AG20443 (cell line): ENCODE measurements around the gene CPHXL2.

Experiments used
- DNase-seq: peaks from one replicate; pipeline ENCODE4 v3.0.0; 2012; ENCODE audit warnings: low spot score, mixed read lengths

The CPHXL2 gene

DNA sequence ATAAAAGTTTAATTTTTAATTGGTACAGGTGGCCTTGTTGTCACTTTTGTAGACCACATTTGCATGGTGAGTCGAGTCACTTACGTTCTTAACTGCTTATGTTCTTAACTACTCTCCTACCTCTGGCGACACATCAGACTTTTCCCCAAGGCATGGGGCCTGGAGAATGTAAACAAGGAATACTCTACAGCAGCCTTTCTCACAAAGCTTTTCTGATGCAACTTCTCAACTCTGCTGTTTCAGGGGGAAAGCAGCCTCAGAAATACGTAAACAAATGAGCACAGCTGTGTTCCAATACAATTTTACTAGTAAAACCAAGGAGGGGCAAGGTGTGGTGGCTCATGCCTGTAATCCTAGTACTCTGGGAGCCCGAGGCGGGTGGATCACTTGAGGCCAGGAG, 36.2 kb downstream of the CPHXL2 start:
- DNase-seq: no peak

DNA sequence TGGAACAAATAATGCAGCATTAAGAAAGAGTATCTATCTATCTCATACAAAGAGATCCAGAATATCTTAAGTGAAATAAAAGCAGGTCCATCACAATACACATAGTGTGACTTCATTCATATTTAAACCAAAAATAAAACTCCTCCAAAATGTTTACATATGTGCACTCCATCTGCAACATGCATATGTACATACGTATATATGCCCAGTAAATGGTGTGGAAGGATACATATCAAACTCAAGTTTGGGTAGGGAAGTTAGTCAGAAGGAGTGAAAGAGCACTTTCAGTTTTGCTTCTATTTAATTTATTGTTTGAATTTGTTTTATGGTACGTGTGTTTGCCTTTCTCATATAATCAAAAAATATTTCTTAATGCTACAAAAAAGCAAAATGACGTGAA, 41.8 kb downstream of the CPHXL2 start:
- no peak for DNase-seq

DNA sequence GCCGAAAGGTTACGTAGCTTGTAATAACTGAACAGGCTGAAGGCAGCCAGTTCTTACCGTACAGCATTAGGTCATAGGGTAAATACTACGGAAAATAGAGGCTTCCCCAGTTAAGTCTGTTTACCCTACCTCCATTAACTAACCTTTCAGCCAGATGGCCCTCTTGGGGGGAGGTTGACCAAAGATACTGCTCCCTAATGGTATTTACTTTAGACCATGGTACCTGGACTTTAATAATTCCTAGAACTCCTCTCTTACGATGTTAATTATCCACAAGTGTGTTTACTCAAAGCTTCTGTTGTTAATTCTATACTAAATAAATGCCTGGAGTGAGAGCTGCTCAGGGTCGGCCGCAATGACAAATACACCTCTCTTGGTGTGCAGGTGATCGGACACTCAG, 44.0 kb downstream of the CPHXL2 start:
- no peak for DNase-seq

DNA sequence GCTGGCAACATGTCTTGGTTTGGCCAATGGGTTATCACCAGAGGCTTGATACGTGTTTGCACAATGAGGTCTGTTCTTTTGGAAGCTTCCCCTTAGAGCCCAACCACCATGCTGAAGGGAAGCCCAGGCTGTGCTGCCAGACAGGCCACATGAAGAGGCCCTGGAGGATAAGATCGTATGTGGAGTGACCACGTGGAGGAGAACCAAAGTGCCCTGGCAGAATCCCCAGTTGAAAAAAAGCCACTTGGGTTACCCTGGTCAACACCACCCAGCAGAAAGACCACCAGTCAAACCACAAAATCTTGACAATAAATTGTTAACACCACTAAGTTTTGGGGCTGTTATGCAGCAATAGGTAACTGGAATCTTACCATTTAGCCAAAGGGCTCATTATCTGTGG, 46.8 kb downstream of the CPHXL2 start:
- no peak for DNase-seq

DNA sequence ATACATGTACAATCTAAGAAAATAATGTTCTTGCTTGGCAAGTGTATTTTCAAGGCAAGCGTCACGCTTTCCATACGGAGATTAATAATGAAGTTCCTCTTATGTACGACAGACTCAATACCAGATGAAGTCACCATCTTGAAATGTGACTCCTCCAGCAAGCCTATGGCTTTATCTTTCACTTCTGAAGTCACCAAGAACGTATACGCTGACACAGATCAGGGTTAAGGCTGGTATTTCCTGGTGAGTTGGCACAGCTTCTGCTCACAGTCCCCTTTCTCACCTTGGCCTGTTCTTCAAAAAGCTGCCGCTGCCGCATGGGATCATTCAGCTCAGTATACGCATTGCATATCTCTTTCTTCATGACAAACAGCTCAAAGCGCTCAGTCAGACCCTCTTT, 47.7 kb downstream of the CPHXL2 start:
- DNase-seq: no peak

DNA sequence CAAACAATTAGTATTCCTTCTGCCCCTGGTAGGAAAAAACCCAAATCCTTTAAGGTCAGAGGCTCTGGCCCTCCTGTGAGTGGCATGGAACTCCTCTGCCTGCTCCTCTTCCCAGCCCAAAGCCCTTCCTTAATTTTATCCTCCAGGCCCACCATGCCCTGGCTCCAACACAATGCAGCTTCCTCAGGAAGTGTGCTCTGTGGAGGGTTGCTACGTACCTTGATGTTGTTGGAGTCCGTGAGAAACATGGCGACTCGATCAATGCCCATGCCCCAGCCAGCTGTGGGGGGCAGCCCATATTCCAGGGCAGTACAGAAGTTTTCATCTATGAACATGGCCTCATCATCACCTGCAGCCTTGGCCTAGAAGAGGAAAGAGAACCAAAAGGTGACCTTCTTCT, 48.5 kb downstream of the CPHXL2 start:
- no peak for DNase-seq

DNA sequence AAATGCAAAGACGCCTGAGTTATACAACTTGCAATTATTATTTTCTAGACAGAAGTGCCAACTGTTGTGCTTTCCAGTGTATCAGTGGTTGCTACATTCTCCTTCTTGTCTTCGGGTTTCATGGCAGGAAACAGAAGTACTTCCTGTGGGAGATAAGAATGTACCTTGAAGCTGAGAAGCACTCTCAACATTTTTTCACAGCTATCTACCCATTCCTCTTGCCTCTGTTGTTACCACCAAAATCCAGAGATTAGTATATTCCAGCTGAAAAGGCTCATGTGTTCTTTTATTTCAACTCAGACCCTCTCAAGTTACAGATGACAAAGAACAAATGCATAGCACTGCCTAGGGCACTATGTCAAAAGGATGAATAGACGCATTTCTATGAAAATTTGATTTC, 49.0 kb downstream of the CPHXL2 start:
- no peak for DNase-seq

DNA sequence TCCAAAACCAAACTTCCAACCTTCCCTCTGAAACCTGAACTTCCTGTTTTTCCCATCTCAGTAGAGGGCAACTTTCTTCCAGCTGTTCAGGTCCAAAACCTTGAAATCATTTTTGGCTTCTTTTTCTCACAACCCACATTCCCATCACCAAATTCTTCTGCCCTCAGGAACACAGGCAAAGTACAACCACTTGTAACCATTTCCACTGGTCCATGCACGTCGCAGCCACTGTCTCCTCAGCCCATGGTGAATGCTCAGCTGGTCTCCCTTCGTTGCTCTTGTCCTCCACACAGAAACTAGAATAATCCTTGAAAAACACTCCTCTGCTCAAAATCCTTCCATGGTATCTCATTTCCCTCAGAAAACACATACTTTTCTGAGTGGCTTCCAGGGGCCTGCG, 50.0 kb downstream of the CPHXL2 start:
- DNase-seq: no peak

DNA sequence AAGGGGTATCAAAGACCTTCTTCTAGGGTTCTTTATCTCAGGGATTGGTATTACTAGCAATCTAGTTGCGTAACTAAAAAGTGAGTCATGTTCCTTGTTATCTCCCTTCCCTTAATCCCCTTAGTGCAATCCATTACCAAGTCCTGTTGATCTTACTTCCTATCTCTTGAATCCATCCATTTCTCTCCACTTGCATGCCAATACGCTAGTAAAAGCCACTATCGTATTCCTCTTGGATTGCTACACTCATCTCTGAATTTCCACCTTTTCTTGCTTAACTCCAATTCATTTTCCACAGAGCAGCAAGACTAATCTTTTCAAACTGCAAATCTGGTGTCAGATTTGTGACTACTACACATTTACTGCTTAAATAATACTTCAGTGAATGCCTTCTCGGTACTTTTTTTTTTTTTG, 51.9 kb downstream of the CPHXL2 start:
- DNase-seq: no peak

DNA sequence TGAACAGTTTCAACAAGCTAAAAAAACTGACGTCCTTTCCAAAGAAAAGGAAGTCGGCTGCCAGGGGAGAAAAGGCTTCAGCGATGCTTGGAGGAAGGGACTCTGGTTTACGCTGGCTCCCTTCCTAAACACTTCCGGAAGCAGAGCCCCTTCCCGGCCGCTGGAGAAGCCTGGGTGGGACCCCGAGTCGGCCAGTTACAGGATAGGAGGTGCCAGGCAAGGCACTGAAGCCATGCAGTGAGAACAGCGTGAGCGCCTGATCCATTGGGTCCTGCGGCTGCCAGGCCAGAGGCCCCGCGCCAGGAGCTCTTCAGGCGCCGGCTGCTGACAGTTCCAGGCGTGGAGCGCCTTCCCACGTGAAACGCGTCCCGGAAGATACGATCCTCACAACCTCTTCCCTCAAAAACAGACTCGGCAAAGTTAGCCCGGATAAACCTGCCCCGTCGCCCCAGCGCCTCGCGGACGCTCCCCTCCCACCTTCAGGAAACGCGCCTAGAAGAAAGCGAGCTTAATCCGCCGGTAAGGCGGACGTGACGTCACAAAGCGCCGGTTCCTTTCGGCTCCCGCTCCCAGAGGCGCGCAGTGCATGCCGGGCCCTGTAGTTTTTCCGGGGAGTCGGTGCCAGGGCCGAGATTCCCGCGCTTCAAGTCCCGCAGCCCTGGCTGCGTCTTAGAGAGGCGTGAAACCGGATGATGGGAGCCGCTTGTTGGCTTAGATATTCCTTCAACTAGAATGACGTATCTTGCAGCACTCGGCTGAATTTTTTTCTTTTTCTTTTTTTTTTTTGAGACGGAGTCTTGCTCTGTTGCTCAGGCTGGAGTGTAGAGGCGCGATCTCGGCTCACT, 53.8 kb downstream of the CPHXL2 start, which contains the start of gene ADAT1:
ADAT1 (minus strand) TSS at position 521 of the 845 bp plus-strand sequence. CDS start 2,482 bp downstream, outside the sequence.
- DNase-seq: peak; percentile 98

DNA sequence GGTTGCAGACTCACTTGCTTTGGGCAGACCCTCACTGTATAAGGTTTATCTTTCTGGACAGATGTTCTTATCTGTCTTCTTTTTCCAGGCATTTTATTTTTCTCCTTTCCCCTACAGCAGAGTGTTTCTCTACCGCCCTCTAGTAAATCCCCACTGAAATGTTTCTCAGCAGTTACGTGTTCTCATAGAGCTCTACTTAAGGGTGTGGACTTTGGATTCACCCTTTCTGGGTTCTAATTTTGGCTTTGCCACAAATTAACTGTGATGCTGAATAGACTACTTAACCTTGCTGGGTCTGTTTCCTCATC, 55.7 kb downstream of the CPHXL2 start:
- peak; percentile 52 for DNase-seq

DNA sequence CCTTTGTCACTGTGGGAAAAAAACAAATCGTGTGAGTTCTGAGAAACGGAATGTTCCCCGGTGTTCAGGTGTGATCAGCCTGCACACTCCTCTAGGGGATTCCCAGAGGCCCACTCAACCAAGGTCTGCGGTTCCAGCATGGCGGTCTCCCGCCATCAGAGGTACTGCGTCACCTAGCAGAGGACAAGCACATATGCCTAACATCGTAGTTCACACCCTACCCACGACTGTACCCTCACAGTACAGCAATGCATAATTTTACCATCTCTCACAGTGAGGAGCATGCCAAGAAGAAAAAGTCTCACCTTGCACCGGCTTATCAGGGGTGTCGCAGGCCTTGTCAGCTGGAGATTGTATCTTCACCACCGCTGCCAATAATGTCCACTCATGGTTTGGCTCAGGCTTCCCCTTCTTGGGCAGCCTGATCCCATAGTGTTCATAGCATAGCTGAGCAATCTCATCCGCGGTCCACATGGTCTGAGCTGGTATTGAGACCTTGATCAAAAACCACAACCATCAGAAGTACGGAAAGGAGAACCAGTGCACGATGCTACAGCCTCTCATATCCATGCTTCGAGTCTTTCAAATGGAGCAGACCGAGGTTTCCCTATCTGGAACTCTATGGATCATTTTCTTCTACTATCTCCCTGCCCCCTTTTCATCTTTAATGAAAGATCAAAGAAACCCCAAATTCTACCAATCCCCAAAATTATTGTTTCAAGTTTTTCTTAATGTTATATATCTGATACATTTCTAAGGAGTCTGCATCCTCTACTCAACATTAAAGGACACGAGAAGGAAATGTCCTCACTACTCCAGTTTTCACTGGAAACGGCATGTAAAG, 56.3 kb downstream of the CPHXL2 start:
- DNase-seq: no peak

DNA sequence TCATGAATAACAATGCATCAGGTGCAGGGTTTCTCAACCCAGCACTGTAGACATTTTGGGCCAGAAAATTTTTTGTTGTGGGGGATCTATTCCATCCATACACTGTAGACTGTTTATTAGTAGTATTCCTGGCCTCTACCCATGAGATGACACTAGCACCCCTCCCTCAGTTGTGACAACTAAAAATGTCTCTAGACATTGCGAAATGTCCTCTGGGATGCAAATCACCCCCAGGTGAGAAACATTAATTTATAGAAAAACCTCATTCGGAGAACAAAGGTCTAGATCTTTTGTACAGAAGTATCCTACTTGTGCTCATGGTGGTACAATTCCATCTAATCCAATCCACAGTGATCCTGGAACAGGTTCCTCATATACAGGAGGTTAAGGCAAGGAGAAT, 58.0 kb downstream of the CPHXL2 start:
- DNase-seq: no peak

DNA sequence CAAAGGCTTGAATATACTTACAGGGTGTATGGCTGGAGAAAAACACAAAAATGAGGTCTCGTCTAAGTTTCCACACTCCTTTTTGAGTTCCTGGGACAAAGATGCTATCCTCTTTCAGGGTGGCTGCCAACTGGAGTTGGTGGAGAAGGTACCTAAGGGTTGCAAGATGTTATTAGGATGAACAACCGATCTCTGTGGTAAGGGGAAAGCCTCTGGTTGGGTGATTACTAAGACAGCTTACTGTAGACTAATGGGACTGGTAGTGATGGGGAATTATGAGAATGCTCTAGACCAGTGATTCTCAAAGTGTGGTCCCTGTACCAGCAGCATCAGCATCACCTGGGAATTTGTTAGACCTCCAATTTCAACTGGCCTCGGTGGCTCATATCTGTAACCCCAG, 59.7 kb downstream of the CPHXL2 start:
- no peak for DNase-seq

DNA sequence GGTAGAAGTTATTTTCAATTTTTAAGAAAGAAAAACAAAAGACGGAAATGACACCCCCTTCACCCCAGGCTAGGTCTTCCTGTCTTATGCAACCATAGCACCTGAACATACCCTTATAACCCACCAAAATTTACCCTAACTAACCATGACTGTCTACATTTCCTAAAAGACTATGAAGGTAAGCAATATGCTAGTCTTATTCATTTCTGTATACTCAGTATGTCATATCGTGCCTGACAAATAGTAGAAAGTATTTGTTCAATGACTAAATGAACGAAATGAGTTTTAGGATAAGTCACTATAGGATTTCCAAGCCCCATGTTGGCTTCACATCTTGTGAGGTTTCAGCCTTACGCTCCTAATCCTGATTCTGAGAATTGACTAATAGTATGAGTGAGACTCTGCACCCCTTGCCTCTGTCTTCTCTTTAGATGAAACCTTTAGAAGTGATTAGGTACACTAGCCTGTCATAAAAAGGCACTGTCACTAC, 60.2 kb downstream of the CPHXL2 start:
- DNase-seq: no peak

DNA sequence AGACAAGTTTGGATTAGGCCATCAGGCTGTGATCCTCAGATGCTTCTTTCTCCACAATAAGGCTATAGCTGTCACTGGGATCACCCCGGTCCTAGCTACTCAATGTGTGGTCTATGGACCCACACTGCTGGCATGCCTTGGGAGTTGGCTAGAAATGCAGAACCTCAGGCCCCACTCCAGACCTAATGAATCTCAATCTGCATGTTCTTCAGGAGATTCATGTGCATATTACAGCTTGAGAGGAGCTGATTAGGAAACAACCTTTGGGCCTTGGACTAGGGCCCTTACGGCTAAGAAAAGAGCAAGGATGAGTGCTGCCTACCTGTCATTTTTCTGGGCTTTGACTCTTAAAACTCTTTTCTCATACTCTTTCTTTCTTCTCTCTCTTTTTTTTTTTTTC, 61.2 kb downstream of the CPHXL2 start:
- no peak for DNase-seq

DNA sequence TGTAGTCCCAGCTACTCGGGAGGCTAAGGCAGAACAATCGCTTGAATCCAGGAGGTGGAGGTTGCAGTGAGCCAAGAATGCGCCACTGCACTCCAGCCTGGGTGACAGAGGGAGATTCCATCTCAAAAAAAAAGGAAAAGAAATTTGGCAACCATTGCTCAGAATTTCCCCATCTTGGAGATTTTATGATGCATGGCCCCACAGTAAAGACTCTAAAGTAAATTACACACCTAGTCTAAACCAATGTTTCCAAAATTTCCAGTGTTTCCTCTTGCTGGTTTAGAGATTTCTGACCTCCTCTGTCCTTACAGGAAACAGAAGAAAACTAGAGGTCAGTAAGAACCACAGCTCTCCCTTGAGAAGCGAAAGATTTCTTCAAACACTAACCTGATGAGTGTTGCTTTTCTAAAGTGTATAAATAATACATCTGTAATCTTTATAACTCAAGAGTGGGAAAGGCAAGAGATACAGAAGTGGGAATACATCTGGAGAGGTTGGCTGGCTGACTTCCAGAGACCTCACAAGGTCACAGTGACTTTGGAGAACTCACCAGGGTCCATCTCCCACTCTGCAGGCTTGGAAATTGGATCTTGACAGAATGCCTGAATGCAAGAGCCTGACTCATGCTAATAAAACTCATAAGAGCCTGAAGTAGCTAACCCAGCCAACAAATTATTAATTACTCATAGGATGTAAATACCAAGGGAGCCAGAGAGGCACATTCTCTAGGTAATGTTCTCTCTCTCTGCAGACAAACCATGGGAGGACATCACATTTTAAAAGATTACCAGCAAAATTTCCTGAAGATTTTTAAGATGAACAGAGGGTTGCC, 62.5 kb downstream of the CPHXL2 start:
- no peak for DNase-seq
